ENCODE results near the gene TTC16.

GRCh38 chr9:127721391-127721821 lies 5.5 kb downstream of the TTC16 start:
- TF ChIP-seq, protein P1, sequence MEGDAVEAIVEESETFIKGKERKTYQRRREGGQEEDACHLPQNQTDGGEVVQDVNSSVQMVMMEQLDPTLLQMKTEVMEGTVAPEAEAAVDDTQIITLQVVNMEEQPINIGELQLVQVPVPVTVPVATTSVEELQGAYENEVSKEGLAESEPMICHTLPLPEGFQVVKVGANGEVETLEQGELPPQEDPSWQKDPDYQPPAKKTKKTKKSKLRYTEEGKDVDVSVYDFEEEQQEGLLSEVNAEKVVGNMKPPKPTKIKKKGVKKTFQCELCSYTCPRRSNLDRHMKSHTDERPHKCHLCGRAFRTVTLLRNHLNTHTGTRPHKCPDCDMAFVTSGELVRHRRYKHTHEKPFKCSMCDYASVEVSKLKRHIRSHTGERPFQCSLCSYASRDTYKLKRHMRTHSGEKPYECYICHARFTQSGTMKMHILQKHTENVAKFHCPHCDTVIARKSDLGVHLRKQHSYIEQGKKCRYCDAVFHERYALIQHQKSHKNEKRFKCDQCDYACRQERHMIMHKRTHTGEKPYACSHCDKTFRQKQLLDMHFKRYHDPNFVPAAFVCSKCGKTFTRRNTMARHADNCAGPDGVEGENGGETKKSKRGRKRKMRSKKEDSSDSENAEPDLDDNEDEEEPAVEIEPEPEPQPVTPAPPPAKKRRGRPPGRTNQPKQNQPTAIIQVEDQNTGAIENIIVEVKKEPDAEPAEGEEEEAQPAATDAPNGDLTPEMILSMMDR (conservative IDR thresholded peaks at IDR 0.05 in 1 of 2, IDR thresholded peaks at IDR 0.05 in 1 of 2; ENCODE audit: low read depth in 1 of 2, low read length in 2 of 2) = no peak
- no peak for TF ChIP-seq EZH2 (IDR thresholded peaks at IDR 0.05; ENCODE audit: low read length, missing control alignments)

Measured in fibroblast of lung (primary cell).